Measurements from ENCODE around the gene GLRA3.

GLRA3 gene

GRCh38 chr4:174690665-174691064 lies 138.4 kb downstream of the GLRA3 start:
- no peak for TF ChIP-seq CTCF (IDR thresholded peaks at IDR 0.05; ENCODE audit: low read depth, low read length)
- H3K27ac ChIP-seq, result no peak overlapping the region

GRCh38 chr4:174689618-174690017 lies 139.4 kb downstream of the GLRA3 start:
- peaks cover 9% of the 10 kb centered on the region for H3K9me3 ChIP-seq (ENCODE audit: severe bottlenecking)
- H3K27ac ChIP-seq, result no peak overlapping the region
- no peak for DNase-seq
- H3K27me3 ChIP-seq (ENCODE audit: insufficient read depth, low read depth, severe bottlenecking), result no peaks in the 10 kb centered on the region
- no peak overlapping the region for H3K4me3 ChIP-seq (ENCODE audit: low read depth, low read length)
- H3K36me3 ChIP-seq, result no peaks in the 10 kb centered on the region
- TF ChIP-seq CTCF (IDR thresholded peaks at IDR 0.05; ENCODE audit: low read depth, low read length), result no peak

More at GRCh38 chr4:174690665-174691064, 138.4 kb downstream of the GLRA3 start:
- DNase-seq, result no peak
- Histone ChIP-seq H3K36me3 (no peaks in the 10 kb centered on the region), H3K27me3 (ENCODE audit: insufficient read depth, low read depth, severe bottlenecking) (no peaks in the 10 kb centered on the region), H3K9me3 (ENCODE audit: severe bottlenecking) (peaks cover 9% of the 10 kb centered on the region), H3K4me3 (ENCODE audit: low read depth, low read length) (no peak overlapping the region)

- H3K4me3 ChIP-seq (ENCODE audit: low read depth, low read length), result no peak overlapping the region
Measured at GRCh38 chr4:174686826-174687225, 142.2 kb downstream of the GLRA3 start.

GRCh38 chr4:174681723-174682300 lies 147.2 kb downstream of the GLRA3 start:
- no peaks in the 10 kb centered on the region for H3K36me3 ChIP-seq
- no peaks in the 10 kb centered on the region for H3K27me3 ChIP-seq (ENCODE audit: insufficient read depth, low read depth, severe bottlenecking)
- H3K4me3 ChIP-seq (ENCODE audit: low read depth, low read length), result no peak overlapping the region
- H3K9me3 ChIP-seq (ENCODE audit: severe bottlenecking), result no peaks in the 10 kb centered on the region
- no peak for DNase-seq
- no peak overlapping the region for H3K27ac ChIP-seq
- TF ChIP-seq CTCF (IDR thresholded peaks at IDR 0.05; ENCODE audit: low read depth, low read length), result no peak

More at GRCh38 chr4:174686826-174687225, 142.2 kb downstream of the GLRA3 start:
- Histone ChIP-seq H3K36me3 (no peaks in the 10 kb centered on the region), H3K27me3 (ENCODE audit: insufficient read depth, low read depth, severe bottlenecking) (no peaks in the 10 kb centered on the region), H3K9me3 (ENCODE audit: severe bottlenecking) (peaks cover 9% of the 10 kb centered on the region), H3K27ac (no peak overlapping the region)
- no peak for TF ChIP-seq CTCF (IDR thresholded peaks at IDR 0.05; ENCODE audit: low read depth, low read length)
- no peak for DNase-seq

- no peak for TF ChIP-seq CTCF (IDR thresholded peaks at IDR 0.05; ENCODE audit: low read depth, low read length)
- no peak overlapping the region for H3K27ac ChIP-seq
- H3K36me3 ChIP-seq, result no peaks in the 10 kb centered on the region
Measured at GRCh38 chr4:174674305-174674840, 154.7 kb downstream of the GLRA3 start.

GRCh38 chr4:174673865-174674264 lies 155.2 kb downstream of the GLRA3 start:
- no peak for TF ChIP-seq CTCF (IDR thresholded peaks at IDR 0.05; ENCODE audit: low read depth, low read length)
- Histone ChIP-seq H3K4me3 (ENCODE audit: low read depth, low read length) (no peak overlapping the region), H3K9me3 (ENCODE audit: severe bottlenecking) (no peaks in the 10 kb centered on the region), H3K27me3 (ENCODE audit: insufficient read depth, low read depth, severe bottlenecking) (no peaks in the 10 kb centered on the region), H3K27ac (no peak overlapping the region), H3K36me3 (no peaks in the 10 kb centered on the region)
- DNase-seq, result no peak

More at GRCh38 chr4:174674305-174674840, 154.7 kb downstream of the GLRA3 start:
- no peak for DNase-seq
- Histone ChIP-seq H3K27me3 (ENCODE audit: insufficient read depth, low read depth, severe bottlenecking) (no peaks in the 10 kb centered on the region), H3K9me3 (ENCODE audit: severe bottlenecking) (no peaks in the 10 kb centered on the region), H3K4me3 (ENCODE audit: low read depth, low read length) (no peak overlapping the region)

Measured in WERI-Rb-1 (cell line).